MM.1S (cell line): Measurements from ENCODE around the gene CADPS.

Source experiments
- EZH2 ChIP-seq: fragments of 300-600 bp; sonication (generic); optimal IDR thresholded peaks from 2 replicates; pipeline ENCODE3; 2017; ENCODE audit warnings: low read depth, mild to moderate bottlenecking, antibody characterized with exemption, low read length, mixed read lengths
- EZH2phosphoT487 ChIP-seq: fragments of 300-600 bp; sonication (generic); IDR thresholded peaks from 2 replicates; pipeline ENCODE4 v1.6.1; 2018; ENCODE audit warnings: antibody characterized with exemption, low read length
- TF ChIP-seq, protein P1 (sequence below): fragments of 300-600 bp; sonication (generic); IDR thresholded peaks from 2 replicates; pipeline ENCODE4 v1.5.1; 2016; ENCODE audit warnings: antibody characterized with exemption, low read length, mixed read lengths

DNA sequence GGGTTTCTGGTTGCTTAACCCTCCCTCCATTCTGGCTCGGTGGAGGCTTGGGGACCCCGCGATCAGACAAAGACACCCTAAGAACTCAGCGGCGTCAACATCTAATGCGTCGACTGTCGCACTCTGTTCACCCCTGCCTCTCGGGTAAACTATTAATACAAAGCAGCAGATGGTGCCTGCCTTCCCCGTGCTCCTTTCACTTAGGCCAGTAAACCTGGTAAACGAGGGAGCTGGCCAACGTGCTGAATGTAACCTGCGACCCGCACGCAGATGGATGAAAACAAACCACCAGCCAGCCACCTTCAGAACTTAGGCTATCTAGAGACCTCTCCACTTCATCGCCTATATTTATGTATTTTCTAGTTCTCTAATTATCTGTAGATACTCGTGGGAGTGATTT is 848 bp upstream of the CADPS start:
- TF ChIP-seq, protein P1, sequence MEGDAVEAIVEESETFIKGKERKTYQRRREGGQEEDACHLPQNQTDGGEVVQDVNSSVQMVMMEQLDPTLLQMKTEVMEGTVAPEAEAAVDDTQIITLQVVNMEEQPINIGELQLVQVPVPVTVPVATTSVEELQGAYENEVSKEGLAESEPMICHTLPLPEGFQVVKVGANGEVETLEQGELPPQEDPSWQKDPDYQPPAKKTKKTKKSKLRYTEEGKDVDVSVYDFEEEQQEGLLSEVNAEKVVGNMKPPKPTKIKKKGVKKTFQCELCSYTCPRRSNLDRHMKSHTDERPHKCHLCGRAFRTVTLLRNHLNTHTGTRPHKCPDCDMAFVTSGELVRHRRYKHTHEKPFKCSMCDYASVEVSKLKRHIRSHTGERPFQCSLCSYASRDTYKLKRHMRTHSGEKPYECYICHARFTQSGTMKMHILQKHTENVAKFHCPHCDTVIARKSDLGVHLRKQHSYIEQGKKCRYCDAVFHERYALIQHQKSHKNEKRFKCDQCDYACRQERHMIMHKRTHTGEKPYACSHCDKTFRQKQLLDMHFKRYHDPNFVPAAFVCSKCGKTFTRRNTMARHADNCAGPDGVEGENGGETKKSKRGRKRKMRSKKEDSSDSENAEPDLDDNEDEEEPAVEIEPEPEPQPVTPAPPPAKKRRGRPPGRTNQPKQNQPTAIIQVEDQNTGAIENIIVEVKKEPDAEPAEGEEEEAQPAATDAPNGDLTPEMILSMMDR, result no peak
- no peak for TF ChIP-seq EZH2
- no peak for TF ChIP-seq EZH2phosphoT487
